Measurements from ENCODE around the gene ASXL1.
"Not testable (repeated sequence)": the region's sequence is repeated elsewhere in the genome, so short reads cannot be mapped to it uniquely, and the experiment has no call there.

The ASXL1 gene

DNA sequence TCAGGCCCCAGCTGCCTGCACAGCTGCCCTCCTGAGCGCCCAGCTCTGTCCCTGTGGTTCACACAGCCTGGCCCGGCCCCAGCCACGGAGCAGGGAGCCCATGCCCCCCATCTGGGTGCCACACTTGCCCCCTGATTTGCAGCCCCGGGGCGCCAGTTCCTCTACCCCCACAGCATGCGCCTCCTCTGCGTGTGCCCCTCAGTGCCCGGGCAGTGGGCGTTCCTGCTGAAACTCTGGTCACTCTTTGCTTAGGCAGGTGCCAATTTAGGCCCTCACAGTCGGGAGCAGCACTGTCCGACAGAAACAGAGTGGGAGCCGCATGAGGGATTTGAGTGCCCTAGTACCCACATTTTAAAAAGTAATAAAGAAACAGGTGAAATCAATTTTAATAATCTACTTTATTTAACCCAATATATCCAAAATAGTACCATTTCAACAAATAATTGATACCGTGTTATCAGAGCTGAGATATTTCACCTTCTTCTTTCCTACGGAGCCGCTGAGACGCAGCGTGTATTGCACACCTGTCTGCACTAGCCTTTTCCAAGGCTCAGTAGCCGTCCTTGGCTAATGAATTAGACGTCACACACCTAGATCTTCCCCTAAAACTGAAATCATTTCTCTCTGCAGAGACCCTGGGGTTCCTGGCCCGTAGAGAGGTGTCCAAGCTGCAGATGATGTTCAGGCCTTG lies 106.4 kb downstream of the ASXL1 start:
- DNase-seq (ENCODE audit: low read depth in 2 of 3, low spot score in 2 of 3), result no peak

DNA sequence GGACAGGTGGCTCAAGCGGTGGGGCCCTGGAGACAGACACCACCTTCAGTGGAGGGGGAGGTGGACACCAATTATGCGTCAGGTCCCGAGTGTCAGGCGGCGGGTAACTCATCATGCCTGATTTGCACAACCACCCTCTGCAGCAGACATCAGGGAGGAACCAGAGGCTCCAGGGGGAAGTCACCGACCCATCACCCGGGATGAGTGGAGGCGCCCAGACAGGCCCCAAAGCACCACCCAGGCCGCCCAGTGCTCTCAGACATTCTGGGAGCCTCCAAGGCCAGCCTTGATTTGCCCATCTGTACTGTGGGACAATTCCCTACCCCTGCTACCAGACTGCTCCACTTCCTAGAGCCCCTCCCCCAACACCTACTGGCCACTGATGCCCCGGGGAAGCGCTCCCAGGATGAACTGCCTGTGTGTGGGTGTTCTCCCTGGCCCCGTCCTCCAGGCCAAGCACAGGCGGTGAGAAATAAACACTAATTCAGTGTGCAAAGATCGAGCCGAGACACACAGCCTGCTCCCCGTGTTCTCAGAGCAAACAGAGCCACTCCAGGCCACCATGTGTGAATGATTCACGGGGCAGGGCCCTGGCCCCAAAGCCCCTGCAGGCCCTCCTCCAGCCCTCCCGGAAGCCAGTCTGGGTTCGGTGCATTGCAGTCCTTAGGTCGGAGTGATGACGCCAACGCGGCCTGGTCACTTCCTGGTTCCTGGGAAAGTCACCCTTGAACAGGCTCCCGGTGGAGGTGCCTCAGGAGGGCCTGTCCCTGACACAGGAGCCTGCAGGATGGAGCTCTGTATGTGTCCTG lies 107.2 kb downstream of the ASXL1 start:
- no peak for DNase-seq (ENCODE audit: low read depth in 2 of 3, low spot score in 2 of 3)

DNA sequence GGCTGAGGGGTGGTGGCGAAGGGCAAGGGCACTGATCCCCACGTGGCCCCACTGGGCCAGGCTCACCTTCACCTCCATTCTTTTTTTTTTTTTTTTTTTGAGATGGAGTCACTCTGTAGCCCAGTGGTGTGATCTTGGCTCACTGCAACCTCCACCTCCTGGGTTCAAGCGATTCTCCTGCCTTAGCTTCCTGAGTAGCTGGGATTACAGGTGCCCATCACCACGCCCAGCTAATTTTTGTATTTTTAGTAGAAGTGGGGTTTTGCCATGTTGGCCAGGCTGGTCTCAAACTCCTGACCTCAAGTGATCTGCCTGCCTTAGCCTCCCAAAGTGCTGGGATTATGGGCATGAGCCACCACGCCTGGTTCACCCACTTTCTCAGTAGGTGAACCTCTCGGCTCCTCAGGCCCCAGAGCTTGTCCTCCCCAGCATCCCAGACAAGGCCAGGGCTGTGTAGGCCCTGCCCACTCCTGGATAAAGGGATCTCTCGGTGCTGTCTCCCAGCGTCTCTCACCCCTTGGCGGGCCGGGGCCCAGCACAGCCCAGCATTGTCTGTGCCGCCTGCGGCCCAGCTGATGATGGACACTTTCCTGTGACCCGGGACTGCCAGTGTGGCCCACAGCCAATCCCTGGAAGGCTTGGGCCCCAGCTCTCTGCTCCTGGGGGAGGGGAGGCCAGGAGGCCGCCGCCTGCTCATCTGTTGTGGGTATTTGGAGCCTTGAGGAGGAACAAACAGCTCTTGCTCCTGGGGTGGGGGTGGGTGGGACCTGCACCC lies 108.0 kb downstream of the ASXL1 start:
- DNase-seq (ENCODE audit: low read depth in 2 of 3, low spot score in 2 of 3), result not testable (repeated sequence)

DNA sequence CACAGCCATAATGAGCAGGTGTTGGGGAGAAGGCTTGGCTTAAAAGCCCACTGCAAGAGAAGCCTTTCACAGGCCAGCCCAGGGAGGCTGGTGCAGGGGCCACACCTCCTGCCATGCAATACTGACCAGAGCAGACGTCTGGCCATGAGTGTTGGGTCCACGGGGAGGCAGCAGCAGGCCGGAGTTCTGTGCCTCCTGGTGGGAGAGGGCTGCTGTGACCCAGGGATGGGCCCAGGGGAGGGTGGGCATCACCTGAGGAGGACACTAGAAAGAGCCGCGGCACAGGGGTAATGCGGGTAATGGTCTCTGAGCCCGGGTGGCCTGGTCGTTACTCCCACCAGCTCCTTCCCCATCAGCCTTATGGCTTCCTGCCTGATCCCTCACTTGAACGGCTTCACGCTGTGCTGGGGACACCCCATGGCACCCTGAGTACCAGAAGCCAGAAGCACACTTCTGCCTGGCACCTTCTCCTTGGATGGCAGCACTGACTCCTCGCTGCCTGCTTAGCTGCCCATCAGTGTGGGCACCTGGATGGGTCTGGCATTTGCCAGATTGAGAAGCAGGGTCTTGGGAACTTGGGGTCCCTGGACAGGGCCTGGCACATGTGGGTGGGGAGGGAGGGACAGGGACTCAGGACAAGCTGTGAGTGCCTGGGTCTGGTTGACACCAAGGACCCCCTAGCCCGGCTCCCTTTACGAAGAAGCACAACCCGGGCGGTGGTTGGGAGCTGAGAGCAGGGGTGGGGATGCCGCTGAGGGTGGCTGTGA lies 108.8 kb downstream of the ASXL1 start:
- no peak for DNase-seq (ENCODE audit: low read depth in 2 of 3, low spot score in 2 of 3)

DNA sequence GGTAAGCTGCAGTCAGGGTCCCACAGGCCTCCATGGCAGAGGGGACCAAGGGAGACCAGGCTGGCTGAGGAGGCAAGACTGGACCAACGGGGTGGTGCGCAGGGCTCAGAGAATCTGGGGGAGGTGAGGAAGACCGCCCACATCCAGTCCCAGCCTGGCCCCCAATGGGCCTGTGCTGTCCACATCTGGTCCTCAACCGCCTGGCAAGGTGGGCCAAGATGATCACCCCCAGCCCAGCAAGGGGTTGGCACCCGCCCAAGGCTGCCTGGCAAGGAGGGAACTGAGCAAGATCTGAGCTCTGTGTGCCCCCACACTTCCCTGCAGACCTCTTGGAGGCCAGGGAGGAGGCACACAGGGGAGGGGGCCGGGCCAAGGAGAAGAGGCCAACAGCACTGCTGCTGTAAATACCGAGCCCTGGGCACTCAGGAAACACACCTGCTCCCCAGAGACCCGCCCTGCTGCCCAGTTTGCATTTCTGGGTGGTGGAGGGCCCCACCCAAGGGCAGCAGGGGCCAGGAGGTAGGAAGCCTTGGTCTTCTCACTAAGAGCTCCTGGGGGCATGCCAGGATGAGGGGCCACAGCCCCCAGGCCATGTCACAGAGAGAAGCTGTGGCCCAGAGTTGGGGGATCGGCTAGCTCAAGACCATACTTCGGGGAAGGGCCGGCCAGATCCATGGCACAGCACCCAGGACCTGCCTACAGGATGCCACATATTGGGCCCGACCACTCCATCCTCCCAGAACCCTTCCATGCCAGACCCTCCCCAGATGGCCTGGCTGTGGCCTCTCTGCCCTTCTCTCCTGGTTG lies 109.6 kb downstream of the ASXL1 start:
- no peak for DNase-seq (ENCODE audit: low read depth in 2 of 3, low spot score in 2 of 3)

DNA sequence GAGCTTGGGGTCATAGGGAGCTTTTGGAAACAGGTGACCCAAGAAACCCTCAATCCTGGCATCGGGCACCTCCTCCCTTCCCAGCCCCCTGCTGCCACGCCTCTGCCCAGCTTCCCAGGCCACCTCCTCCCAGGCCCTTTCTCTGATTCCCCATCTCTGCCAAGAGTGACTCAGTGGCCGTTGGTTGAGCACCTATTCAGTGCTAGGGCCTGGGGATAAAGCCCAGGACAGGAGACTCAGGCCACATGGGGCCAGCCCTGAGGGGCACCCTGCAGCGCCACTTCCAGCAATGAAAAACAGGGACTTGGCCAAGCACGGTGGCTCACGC lies 110.1 kb downstream of the ASXL1 start:
- no peak for DNase-seq (ENCODE audit: low read depth in 2 of 3, low spot score in 2 of 3)

DNA sequence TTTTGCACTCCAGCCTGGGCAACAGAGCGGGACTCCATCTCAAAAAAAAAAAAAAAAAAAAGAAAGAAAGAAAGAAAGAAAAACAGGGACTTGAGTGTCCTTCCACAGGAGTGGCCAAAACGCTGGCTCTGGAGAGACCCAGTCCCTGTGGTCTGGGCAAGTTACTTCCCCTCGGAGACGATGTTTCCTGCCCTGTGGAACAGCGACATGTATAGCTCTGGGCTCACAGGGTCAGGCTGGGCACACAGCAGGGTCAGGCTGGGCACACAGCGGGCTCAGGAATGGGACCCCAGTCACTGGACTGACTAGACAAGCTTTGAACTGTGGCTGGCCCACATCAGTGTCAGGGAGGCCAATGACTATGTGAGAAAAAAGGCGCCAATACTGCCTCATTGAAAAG lies 110.7 kb downstream of the ASXL1 start:
- no peak for DNase-seq (ENCODE audit: low read depth in 2 of 3, low spot score in 2 of 3)

DNA sequence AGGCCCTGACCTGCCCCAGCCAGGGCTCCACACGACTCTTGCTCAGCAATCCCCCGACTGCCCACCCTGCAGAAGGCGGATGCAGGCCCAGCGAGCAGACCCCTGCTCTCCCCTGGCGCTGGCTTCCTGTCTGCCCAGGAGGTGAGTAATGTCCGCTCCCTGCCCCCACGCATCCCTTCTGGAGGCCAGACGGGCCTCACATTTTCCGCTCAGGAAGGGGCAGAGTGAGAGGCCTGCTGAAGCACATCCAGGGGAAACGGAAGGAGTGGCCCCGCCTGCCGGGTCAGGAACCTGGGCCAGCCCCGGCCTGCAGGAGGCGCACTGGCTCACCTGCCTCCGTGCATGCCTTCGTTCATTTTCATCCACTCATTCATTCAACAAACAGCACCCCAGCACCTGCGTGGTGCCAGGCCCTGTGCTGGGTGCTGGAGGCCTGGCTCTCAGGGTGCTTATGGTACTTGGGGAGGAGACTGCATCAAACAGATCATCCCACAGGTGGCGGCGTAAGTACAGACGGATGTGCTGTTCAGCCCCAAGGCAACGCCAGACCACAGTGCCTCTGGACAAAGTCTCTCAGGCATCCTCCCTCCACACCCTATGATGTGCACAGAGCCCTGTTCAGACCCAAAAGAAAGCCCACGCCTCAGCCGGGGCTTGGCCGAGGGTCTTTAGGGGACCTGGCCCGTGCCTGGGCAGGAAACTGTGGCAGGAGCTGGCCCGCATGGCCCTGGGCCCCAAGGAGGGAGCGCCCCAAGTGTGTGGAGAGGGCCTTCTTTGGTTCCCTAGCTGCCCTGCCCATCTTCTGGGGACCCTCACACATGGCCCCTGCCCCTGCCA lies 112.1 kb downstream of the ASXL1 start:
- DNase-seq (ENCODE audit: low read depth in 2 of 3, low spot score in 2 of 3), result no peak

DNA sequence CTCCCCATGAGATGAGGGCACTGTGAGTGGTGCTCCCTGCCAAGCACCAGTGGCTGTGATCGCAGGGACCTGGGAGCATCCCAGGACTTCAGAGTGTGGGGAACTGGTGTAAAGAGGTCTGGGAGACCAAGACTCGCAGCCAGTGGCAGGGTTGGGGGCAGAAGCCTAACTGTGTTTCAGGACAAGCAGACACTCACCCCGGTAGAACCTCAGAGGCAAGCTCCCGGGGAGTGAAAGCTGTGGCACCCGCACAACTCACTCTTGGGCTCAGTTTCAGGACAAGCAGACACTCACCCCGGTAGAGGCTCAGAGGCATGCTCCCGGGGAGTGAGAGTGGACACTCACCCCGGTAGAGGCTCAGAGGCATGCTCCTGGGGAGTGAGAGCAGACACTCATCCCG lies 112.8 kb downstream of the ASXL1 start:
- DNase-seq (ENCODE audit: low read depth in 2 of 3, low spot score in 2 of 3), result no peak

DNA sequence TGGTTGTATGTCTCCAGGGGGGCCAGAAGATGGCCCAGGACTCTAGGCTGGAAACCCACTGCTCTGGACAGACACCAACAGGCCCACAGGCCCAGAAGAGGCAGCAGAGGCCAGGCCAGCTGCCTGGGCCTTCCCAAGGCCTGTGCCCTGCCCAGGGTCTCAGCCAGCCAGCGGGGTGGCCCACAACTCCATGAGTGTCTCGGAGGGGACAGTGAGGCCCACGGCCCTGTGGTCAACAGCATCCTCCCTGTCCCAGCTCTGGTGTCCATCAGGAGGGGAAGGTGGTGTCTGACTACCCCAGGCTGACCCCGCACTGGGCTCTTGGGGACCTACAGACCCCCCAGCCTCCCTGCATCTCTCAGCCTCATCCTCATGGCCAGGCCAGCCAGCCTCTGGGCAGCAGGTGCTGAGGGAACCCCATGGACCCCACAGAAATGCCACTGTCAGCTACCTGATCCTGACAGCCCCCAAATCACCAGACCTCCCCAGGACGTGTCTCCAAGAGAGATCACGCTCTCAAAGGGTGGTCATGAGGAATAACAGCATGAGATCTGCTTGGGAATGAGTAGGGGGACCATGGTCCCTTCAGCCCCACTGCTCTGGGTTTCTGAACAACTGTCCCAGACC lies 114.6 kb downstream of the ASXL1 start:
- DNase-seq (ENCODE audit: low read depth in 2 of 3, low spot score in 2 of 3), result no peak

DNA sequence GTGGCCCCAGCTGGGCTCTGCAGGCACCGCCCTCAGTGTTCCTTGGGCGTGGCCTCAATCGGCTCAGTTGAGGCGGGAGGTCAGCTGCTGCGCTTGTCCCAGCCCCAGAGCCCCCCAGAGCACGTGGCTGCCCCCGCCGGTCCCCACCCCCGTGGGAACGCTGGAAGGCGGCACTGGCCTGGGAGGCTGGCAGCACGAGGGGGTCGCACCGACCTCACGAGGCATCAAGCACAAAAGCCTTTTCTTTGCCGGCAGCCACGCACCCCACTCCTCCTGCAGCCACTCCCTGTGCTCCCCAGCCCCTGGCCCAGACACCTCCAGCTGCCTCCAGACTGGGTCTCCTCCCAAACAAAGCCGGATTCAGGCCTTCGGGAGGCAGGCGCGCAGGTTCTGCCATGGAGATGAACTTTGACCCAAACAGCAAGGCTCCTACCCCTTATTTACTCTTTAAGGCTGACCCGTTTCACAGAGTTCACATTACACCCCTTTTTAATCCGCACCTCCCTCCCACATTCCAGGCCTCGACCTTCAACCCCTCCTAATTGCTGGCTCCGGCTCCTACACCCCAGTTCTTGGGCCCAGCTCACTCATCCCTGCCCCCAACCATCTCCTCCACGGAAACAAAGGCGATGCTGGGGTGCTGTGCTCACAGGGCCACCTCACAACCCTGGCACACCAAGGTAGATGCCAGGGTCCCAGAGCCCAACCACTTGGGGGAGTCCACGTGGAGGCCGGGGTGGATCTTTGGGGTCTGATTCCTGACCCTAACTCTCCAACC lies 115.3 kb downstream of the ASXL1 start:
- no peak for DNase-seq (ENCODE audit: low read depth in 2 of 3, low spot score in 2 of 3)

DNA sequence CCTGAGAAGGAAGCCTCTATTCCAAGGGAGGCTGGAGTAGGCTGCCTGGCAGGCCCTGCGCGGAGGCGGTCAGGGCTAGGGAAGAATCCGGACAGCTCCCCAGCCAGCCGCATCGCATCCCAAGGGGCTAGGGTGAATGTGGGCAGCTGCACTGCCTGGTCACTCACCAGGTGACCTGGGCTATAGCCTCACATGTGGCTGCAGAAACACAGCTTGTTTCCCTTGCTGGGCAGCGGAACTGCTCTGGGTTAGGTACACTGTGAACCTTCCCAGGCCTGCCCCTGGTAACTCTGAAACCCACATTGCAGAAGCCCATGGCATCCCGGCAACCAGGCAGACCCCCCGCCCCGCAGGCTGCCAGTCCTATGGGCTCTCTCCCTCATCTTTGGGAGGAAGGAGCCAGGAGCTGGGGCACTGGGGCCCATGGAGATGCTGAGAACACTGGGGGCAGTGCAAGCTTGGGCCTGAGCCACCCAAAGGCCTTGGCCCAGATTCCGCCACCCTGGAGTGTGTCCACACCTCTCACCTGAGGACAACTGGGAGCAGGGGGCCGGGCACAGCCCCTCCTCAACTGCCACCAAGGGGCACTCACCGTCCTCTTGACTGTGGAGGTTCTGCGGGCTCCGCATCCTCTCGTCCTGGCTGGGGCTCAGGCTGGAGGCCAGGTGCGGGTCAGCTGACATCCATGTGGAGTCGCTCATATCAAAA lies 116.0 kb downstream of the ASXL1 start:
- DNase-seq (ENCODE audit: low read depth in 2 of 3, low spot score in 2 of 3), result no peak

DNA sequence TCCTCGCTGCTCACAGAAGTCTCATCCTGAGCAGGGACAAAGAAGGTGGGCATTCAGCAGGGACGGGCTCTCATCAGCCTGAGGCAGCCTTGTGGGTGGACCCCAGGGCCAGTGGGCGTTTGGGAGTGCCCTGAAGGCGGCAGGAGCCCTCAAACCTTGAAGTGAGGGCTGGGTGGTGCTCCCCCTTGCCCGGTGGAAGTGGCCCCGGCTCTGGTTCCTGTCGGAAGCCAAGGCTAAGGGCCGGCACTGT lies 116.5 kb downstream of the ASXL1 start:
- no peak for DNase-seq (ENCODE audit: low read depth in 2 of 3, low spot score in 2 of 3)

DNA sequence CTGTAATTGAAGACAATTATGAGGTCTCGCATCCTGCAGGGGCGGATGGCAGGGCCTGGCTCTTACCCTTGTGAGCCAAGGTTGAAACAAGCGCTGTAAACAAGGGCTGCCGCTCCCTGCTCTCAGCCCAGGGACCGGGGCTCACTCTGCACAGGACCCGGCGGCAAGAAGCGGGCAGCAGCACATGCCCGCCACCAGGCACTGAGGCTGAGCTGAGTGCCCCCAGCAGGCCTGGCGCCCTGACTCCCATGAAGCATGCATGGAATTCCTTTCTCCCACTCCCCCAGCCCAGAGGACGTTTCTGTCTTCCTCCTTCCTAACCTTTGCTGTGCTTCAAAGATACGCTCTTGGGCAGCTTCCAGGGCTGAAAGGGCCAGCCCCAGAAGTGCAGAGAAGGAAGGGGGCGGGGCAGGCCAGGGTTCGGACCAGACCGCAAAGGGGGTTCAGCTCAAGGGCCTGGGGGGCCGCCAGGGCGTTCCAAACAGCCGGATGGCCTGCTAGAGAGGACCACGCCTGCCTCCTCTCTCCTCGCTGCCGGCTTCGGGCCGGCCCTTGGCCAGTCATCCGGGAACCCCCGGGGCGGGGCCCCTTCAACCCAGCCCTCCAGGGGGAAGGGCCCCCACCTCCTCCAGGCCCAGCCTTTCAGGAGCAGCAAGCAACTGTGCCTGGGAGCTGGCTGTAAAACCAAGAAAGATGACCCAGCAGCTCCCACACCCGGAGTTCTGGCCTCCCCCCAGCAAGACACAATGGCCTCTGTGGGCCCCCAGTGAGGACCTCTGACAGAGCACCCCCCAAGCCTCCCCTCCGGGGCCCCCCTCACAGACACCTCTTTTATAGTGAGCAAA lies 117.1 kb downstream of the ASXL1 start:
- no peak for DNase-seq (ENCODE audit: low read depth in 2 of 3, low spot score in 2 of 3)

DNA sequence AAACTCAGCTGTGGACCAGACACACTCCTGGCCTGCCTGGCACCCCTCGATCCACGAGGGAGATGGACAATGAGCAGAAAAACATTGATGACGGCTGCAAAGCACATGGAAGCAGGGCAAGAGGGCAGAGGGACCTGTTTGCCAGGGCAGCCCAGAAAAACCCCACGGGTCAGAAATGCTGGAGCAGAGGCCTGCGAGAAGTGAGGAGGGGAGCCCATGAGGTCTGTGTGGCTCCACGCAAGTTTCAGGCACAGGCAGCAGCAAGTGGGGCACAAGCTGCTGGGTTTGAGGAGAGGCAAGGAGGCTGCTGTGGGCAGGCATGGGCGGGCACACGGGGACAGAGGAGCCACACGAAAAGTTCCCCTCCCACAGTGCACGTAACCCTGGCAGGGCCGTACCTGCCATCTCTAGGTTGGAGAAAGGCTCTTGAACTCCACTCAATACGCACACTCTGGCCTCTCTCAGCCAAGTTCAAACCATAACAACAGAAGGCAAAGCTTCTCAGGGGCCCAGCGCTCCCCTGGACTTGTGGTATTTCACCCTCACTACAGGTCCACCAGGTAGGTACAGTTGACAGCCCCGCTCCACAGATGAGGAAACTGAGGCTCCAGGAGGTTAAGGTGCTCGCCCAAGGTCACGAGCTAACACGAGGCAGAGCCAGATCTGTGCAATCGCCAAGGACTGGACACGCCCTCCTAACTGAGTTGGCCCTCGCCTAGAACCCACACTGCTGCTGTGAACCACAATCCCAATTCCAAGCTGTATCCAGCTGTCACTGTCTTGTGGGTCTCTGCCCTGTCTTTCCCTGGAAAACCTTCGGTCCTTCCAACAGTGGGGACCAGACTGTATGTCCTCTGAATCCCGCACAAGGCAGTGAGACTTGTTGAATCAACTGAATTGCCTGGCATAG lies 118.8 kb downstream of the ASXL1 start:
- no peak for DNase-seq (ENCODE audit: low read depth in 2 of 3, low spot score in 2 of 3)

Measured in activated CD8-positive, alpha-beta memory T cell treated with anti-CD3 and anti-CD28 coated beads for 48 hours (primary cell).